Peyer's patch (tissue), 4 donors: ENCODE results near the gene KDM6A. TPM values are rescaled to one million over a fixed set of nuclear protein-coding genes. Genes with fewer than 3 reads are reported as not detected.

Source experiments
- DNase-seq, 3 donors: peaks; one replicate each; pipeline ENCODE4 v3.0.0-alpha.2; 2017 to 2019
- H3K27ac ChIP-seq, 4 donors: fragments of 200-600 bp; sonication (generic); one replicate each; pipeline ENCODE4 v1.5.1; 2016 to 2019
- H3K27me3 ChIP-seq, 2 donors: fragments of 200-600 bp; sonication (generic); one replicate each; pipeline ENCODE4 v1.5.1; 2019
- H3K36me3 ChIP-seq, 3 donors: fragments of 200-600 bp; sonication (generic); one replicate each; pipeline ENCODE4 v1.5.1; 2016 to 2019
- H3K4me1 ChIP-seq, 4 donors: fragments of 200-600 bp; sonication (generic); one replicate each; pipeline ENCODE4 v1.5.1; 2016 to 2019
- H3K4me3 ChIP-seq, 4 donors: fragments of 200-600 bp; sonication (generic); 1 replicate in 3 of 4; 2 replicates in 1 of 4; pipeline ENCODE4 v1.5.1; 2016 to 2019; ENCODE audit warnings: mild to moderate bottlenecking in 1 of 4
- H3K9me3 ChIP-seq, 4 donors: fragments of 200-600 bp; sonication (generic); one replicate each; pipeline ENCODE4 v1.5.1; 2016 to 2019; ENCODE audit warnings: mild to moderate bottlenecking in 1 of 4
- POLR2A ChIP-seq, 2 donors: fragments of 450-650 bp; IDR thresholded peaks; one replicate each; pipeline ENCODE4 v1.5.1; 2017; ENCODE audit warnings: antibody characterized with exemption in 2 of 2, mild to moderate bottlenecking in 2 of 2, moderate library complexity in 2 of 2
- total RNA-seq, 4 donors: library from RNA; depleted of rRNA; stranded (reverse); fragments of >200 nt; gene quantifications; one replicate each; pipeline ENCODE4 v1.1.0, GENCODE V29; 2016
- TF ChIP-seq, protein P1 (sequence below), 6 experiments: fragments of 450-650 bp in 4 of 6; fragments of 200-600 bp in 2 of 6; sonication (generic) in 1 of 6; IDR thresholded peaks; one replicate each; pipeline ENCODE4 v1.5.1; 2017 to 2019; ENCODE audit warnings: antibody characterized with exemption in 6 of 6, mild to moderate bottlenecking in 3 of 6, moderate library complexity in 1 of 6

KDM6A gene
- total RNA-seq, 4 donors from 2014 or later, result 40.4 to 83.2 (median 73.7) TPM

DNA sequence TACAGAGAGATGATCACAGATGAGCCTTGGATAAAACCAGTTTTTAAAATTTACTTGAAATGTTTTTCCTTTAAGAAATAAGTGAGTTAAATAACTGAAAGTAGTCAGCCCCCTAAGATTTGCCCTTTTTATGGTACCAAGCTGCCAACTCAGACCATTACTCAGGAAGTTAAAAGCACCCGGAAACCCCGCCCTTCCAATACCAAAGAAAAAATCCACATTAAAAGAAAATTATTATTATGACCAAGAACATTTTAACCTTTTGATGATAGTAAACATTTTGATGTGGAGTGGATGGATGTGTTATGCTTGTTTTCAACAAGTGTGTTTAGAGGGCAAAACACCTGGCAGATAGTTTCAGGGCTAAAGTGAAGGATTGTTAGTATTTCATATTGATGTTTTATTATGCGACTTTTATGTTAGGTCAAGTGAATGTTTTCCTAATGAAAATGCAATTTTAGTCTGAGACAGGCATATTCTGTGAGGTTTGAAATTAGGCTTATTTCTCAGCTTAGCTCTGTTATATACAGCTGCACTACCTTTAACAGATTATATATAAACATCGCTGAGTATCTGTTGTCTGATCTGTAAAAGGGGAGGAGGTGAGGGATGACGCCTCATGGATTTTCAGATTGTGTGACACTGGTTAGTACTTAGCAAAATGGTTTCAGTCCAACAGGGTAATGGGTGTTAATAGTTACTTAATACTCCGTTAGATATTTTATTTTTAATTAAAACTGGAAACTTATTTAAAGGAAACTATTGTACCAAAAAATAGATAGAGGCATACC is 89.0 kb downstream of the KDM6A start:
- no peak for TF ChIP-seq POLR2A (IDR thresholded peaks at IDR 0.05)
- TF ChIP-seq, protein P1, sequence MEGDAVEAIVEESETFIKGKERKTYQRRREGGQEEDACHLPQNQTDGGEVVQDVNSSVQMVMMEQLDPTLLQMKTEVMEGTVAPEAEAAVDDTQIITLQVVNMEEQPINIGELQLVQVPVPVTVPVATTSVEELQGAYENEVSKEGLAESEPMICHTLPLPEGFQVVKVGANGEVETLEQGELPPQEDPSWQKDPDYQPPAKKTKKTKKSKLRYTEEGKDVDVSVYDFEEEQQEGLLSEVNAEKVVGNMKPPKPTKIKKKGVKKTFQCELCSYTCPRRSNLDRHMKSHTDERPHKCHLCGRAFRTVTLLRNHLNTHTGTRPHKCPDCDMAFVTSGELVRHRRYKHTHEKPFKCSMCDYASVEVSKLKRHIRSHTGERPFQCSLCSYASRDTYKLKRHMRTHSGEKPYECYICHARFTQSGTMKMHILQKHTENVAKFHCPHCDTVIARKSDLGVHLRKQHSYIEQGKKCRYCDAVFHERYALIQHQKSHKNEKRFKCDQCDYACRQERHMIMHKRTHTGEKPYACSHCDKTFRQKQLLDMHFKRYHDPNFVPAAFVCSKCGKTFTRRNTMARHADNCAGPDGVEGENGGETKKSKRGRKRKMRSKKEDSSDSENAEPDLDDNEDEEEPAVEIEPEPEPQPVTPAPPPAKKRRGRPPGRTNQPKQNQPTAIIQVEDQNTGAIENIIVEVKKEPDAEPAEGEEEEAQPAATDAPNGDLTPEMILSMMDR (IDR thresholded peaks at IDR 0.05), result no peak
- no peaks in the 10 kb centered on the region for H3K4me1 ChIP-seq
- H3K9me3 ChIP-seq, result no peaks in the 10 kb centered on the region
- H3K4me3 ChIP-seq, result no peak overlapping the region
- no peaks in the 10 kb centered on the region for H3K27me3 ChIP-seq
- no peak for DNase-seq
- H3K27ac ChIP-seq, result no peak overlapping the region
- no peaks in the 10 kb centered on the region for H3K36me3 ChIP-seq

GRCh38 chrX:44962944-44963343 is 90.0 kb downstream of the KDM6A start:
- no peaks in the 10 kb centered on the region for H3K4me1 ChIP-seq
- TF ChIP-seq, protein P1 (IDR thresholded peaks at IDR 0.05), result no peak
- no peak for TF ChIP-seq POLR2A (IDR thresholded peaks at IDR 0.05)

DNA sequence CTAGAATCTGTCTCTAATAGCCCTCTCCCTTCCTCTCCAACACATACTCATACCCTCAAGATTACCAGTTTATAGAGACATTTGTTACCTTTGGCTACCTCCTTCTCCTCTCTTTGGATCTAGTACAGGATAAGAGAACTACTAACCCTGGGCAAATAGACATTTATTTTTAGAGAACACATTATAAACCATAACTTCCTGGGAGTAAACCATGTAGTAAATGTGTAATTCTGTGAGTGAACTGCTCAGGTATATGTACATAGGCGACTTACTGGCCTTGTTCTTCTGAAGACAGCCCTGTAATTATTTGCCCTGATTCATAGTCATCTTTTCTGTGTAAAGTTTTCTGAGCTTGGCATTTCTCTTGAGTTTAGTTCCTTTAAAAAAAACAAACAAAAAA is 94.2 kb downstream of the KDM6A start:
- H3K4me3 ChIP-seq, result no peak overlapping the region
- DNase-seq, result no peak
- TF ChIP-seq POLR2A (IDR thresholded peaks at IDR 0.05), result no peak
- TF ChIP-seq, protein P1 (IDR thresholded peaks at IDR 0.05), result no peak
- H3K4me1 ChIP-seq, result no peaks in the 10 kb centered on the region
- H3K9me3 ChIP-seq, result no peaks in the 10 kb centered on the region
- H3K27ac ChIP-seq, result no peak overlapping the region
- H3K36me3 ChIP-seq, result no peaks in the 10 kb centered on the region
- H3K27me3 ChIP-seq, result no peaks in the 10 kb centered on the region

More at GRCh38 chrX:44962944-44963343, 90.0 kb downstream of the KDM6A start:
- H3K27me3 ChIP-seq, result no peaks in the 10 kb centered on the region
- no peaks in the 10 kb centered on the region for H3K9me3 ChIP-seq
- H3K4me3 ChIP-seq, result no peak overlapping the region
- H3K36me3 ChIP-seq, result no peaks in the 10 kb centered on the region
- no peak for DNase-seq
- no peak overlapping the region for H3K27ac ChIP-seq

DNA sequence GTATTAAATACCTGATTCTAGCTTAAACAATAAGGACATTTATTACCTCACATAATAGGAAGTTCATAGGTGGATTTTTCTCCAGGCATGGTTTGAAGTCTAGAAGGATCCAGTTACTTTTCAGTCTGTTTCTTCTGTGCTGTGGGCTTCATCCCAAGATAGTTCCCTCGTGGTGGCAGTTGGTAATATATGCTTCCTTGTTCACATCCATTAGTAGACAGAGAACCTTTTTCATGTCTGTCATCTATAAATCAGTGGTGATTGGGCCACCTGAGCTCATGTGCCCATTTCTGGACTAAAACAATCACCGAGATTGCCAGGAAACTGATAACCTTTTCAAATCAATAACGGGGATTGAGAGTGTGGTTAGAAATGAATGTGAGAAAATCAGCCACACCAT is 97.7 kb downstream of the KDM6A start:
- DNase-seq, result no peak
- TF ChIP-seq POLR2A (IDR thresholded peaks at IDR 0.05), result no peak
- TF ChIP-seq, protein P1 (IDR thresholded peaks at IDR 0.05), result no peak
- Histone ChIP-seq H3K36me3 (no peaks in the 10 kb centered on the region), H3K27ac (no peak overlapping the region), H3K27me3 (no peaks in the 10 kb centered on the region), H3K9me3 (no peaks in the 10 kb centered on the region), H3K4me3 (no peak overlapping the region), H3K4me1 (no peaks in the 10 kb centered on the region)

- Histone ChIP-seq H3K27me3 (no peaks in the 10 kb centered on the region), H3K36me3 (no peaks in the 10 kb centered on the region), H3K27ac (no peak overlapping the region), H3K9me3 (no peaks in the 10 kb centered on the region), H3K4me3 (no peak overlapping the region), H3K4me1 (no peaks in the 10 kb centered on the region)
- no peak for TF ChIP-seq POLR2A (IDR thresholded peaks at IDR 0.05)
- TF ChIP-seq, protein P1 (IDR thresholded peaks at IDR 0.05), result no peak
- no peak for DNase-seq
Measured at GRCh38 chrX:44971674-44972073, 98.7 kb downstream of the KDM6A start.
